Measurements from ENCODE around the gene UBA6. TPM values are rescaled to one million over a fixed set of nuclear protein-coding genes. Genes with fewer than 3 reads are reported as not detected.

Gene UBA6
- total RNA-seq, 1 experiment from 2014 or later = 59.4 TPM

- Histone ChIP-seq H3K27ac (ENCODE audit: low read length) (no peak overlapping the region), H3K36me3 (ENCODE audit: control insufficient read depth, insufficient read depth, low read length) (peaks cover 7% of the 10 kb centered on the region), H3K9me3 (ENCODE audit: control insufficient read depth, insufficient read depth, low read depth, low read length) (no peaks in the 10 kb centered on the region), H3K4me3 (ENCODE audit: low read depth in 2 of 2, low read length in 2 of 2) (no peak overlapping the region), H3K27me3 (ENCODE audit: control insufficient read depth, insufficient read depth, low read length) (no peaks in the 10 kb centered on the region), H3K4me1 (ENCODE audit: control insufficient read depth, insufficient read depth, low read length) (no peaks in the 10 kb centered on the region; the same call in 1 of the 2 replicates)
- no peak for TF ChIP-seq CTCF (IDR thresholded peaks at IDR 0.05)
- no peak for TF ChIP-seq SIN3A (IDR thresholded peaks at IDR 0.05; ENCODE audit: borderline replicate concordance, insufficient read depth, low read depth, low read length)
- no peak for TF ChIP-seq TCF7L2 (IDR thresholded peaks at IDR 0.05; ENCODE audit: low read depth, low read length)
- TF ChIP-seq POLR2AphosphoS5 (IDR thresholded peaks at IDR 0.05; ENCODE audit: low read depth, low read length) = no peak
- no peak for TF ChIP-seq REST (IDR thresholded peaks at IDR 0.05; ENCODE audit: insufficient read depth in 1 of 2, low read depth in 2 of 2, low read length in 1 of 2)
- in situ Hi-C loops (cut with HindIII; ENCODE audit: low pct_unique_long_range_greater_than_20kb, low sequenced_read_pairs) = no loop called here
- no TSS peak for BruUV-seq (replicated peaks)
- CTCF ChIA-PET = no interaction called here
- POLR2A ChIA-PET = no interaction called here
- ATAC-seq (no peak), DNase-seq (ENCODE audit: low read depth, low spot score) (no peak)
- intact Hi-C loops (cut with micrococcal nuclease; ENCODE audit: unreplicated experiment) = no loop called here
Observed at GRCh38 chr4:67697860-67698687, 2.9 kb downstream of the UBA6 start.

GRCh38 chr4:67696061-67696460 lies 4.9 kb downstream of the UBA6 start:
- ATAC-seq = no peak
- in situ Hi-C loops (cut with HindIII; ENCODE audit: low pct_unique_long_range_greater_than_20kb, low sequenced_read_pairs) (no loop called here), intact Hi-C loops (cut with micrococcal nuclease; ENCODE audit: unreplicated experiment) (no loop called here)
- CTCF ChIA-PET = no interaction called here
- no peak overlapping the region for H3K4me3 ChIP-seq (ENCODE audit: low read depth in 2 of 2, low read length in 2 of 2)
- BruUV-seq (replicated peaks) = no TSS peak
- H3K27me3 ChIP-seq (ENCODE audit: control insufficient read depth, insufficient read depth, low read length) = no peaks in the 10 kb centered on the region
- H3K36me3 ChIP-seq (ENCODE audit: control insufficient read depth, insufficient read depth, low read length) = peaks cover 7% of the 10 kb centered on the region
- no peaks in the 10 kb centered on the region for H3K4me1 ChIP-seq (ENCODE audit: control insufficient read depth, insufficient read depth, low read length)
- no peak overlapping the region for H3K27ac ChIP-seq (ENCODE audit: low read length)
- H3K9me3 ChIP-seq (ENCODE audit: control insufficient read depth, insufficient read depth, low read depth, low read length) = no peaks in the 10 kb centered on the region
- POLR2A ChIA-PET = no interaction called here
- no peak for DNase-seq (ENCODE audit: low read depth, low spot score)
- no peak for TF ChIP-seq POLR2AphosphoS5 (IDR thresholded peaks at IDR 0.05; ENCODE audit: low read depth, low read length)
- no peak for TF ChIP-seq TCF7L2 (IDR thresholded peaks at IDR 0.05; ENCODE audit: low read depth, low read length)
- TF ChIP-seq SIN3A (IDR thresholded peaks at IDR 0.05; ENCODE audit: borderline replicate concordance, insufficient read depth, low read depth, low read length) = no peak
- TF ChIP-seq REST (IDR thresholded peaks at IDR 0.05; ENCODE audit: insufficient read depth in 1 of 2, low read depth in 2 of 2, low read length in 1 of 2) = no peak
- no peak for TF ChIP-seq CTCF (IDR thresholded peaks at IDR 0.05)
